HL-60/S4 treated with retinoic acid at 250 ng/mL for 4 days and 3 days (cell line): ENCODE measurements around the gene ATP1A1.

Experiments
- in situ Hi-C: fragments of 300-500 bp; cut with MboI; formaldehyde crosslinking; loops from 2 replicates; pipeline ENCODE4 v1.7.0; 2022; ENCODE audit warnings: low sequenced_read_pairs

ATP1A1 gene

DNA sequence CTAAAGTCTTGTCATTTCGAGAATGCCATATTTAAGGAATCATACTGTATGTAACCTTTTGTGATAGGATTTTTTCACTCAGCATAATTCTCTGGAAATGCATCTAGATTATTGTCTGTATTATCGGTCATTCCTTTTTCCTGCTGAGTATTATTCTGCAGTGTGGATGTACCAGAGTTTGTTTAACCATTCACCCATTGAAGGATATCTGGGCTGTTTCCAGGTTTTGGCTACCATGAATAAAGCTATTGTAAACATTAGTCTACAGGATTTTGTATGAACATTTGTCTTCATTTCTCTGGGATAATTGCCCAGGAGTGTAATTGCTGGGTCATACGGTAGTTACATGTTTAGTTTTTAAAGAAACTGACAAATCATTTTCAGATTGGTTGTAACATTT is 61.8 kb downstream of the ATP1A1 start:
- in situ Hi-C loops, result no loop called here

DNA sequence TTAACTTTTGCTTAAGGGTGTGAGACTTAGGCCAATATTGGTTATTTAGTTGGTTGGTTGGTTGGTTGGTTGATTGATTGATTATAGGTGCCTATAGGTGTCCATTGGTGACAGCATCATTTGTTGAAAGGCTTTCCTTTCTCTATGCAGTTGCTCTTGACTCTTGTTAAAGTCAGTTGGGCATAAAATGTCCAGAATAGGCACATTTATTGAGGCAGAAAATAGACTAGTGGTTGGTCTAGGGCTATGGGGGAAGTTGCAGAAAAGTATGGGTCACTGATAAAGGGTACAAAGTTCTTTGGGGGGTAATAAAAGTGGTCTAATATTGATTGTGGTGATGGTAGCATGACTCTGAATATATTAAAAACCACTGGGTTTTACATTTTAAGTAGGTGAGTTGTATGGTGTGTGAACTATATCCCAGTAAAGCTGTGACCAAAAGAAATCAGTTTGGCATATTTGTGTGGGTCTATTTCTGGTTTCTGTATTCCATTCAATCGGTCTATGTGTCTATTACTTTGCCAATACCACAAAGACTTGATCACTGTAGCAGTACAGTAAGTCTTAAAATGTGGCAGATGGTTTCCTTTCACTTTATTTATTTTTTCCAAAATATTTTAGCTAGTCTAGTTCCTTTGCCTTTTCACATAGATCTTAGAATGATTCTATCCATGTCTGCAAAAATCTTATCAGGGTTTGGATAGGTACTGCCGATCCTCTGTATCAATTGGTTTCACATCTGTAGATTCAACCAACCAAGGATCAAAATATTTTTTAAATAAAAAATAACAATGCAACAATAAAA is 63.0 kb downstream of the ATP1A1 start:
- in situ Hi-C loops, result no loop called here

DNA sequence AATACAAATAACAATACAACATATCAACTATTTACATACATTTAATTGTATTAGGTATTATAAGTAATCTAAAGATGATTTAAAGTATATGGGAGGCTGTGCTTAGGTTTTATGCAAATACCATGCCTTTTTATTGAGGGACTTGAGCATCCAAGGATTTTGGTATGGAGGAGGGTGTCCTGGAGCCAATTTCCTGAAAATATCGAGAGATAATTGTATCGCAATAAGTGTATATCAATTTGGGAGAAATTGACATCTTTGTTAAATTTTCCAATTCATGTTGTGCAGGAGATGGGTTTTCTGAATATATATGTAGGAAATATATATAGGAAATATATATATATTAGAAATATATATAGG is 63.5 kb downstream of the ATP1A1 start:
- in situ Hi-C loops, result no loop called here

DNA sequence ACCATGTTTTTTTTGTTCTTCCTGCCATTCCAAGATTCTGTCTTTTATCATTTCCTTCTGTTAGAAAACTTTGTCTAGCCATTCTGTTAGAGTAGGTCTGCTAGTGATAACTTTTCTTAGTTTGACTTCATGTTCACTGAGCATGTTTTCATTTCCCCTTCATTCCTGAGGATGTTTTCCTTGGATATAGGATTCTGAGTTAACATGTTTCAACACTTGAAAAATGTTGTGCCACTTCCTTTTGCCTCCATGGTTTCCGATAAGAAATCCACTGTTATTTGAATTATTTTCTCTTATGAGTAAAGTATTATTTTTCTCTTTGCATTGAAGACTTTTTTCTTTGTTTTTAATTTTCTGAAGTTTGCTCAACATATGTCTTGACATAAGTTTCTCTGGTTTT is 66.7 kb downstream of the ATP1A1 start:
- in situ Hi-C loops, result no loop called here

- in situ Hi-C loops, result no loop called here
Measured at GRCh38 chr1:116440731-116441130, 67.7 kb downstream of the ATP1A1 start.

- in situ Hi-C loops, result no loop called here
Measured at GRCh38 chr1:116445534-116445933, 72.5 kb downstream of the ATP1A1 start.

DNA sequence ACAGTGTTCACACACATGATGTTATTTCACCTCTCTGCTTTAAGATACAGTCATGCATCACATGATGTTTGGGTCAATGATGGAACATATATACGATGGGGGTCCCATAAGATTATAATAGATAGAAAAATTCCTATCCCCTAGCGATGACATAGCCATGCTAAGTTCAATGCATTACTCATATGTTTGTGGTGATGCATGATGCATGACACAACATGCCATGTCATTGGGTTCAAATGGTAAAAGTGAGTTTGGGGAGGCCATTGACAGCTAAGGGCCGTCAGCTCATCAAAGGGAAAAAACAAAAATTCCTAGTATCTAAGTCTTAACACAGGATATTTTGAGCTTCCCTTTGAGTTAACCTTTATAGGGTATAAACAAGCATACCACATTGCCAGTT is 73.6 kb downstream of the ATP1A1 start:
- in situ Hi-C loops, result no loop called here

- in situ Hi-C loops, result no loop called here
Measured at GRCh38 chr1:116448785-116449385, 75.8 kb downstream of the ATP1A1 start.

- in situ Hi-C loops, result no loop called here
Measured at GRCh38 chr1:116449578-116449977, 76.5 kb downstream of the ATP1A1 start.

GRCh38 chr1:116451702-116452101 is 78.7 kb downstream of the ATP1A1 start:
- in situ Hi-C loops, result no loop called here

DNA sequence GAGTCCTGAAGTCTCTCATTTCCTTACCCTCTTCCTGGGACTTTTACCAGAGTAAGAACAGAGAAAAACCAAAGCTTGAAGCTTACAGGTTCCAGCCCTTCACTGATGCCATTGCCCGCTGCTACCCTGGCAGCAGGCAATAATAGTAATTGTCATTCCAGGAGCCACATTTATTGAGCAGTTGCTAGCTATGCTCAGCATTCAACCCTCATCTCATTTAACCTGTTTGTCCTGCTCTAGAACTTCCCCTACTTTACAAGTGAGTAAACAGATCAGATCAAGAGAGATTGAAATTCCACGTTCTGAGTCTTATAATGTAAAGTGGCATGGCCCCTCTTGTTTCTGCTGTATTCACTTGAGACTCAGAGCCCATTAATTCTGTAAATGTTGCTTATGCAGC is 80.4 kb downstream of the ATP1A1 start:
- in situ Hi-C loops, result no loop called here

DNA sequence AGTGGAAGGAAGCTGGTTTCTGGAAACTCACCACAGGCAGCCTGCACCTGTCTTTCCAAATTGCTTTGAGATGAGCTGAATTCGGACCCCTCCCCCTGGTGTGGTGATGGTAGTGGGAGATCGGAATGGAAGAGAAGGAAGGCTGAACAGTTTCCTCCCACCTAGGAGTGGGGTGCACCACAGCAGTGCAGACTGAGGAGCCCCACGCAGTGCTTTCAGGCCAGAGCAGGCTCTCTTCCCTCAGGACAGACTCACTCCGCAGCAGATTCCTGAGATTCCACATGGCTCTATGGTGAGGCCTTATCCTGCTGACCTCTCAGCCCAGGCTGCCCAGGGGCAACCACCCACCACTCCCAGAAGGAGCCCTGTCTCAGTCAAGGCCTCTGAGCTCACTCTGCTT is 80.9 kb downstream of the ATP1A1 start:
- in situ Hi-C loops, result no loop called here
